Loucy (cell line): ENCODE measurements around the gene COG4.

Experiments used
- H2AFZ ChIP-seq: fragments of 200-600 bp; sonication (generic); 2 replicates; pipeline ENCODE4 v1.6.0; 2016; ENCODE audit warnings: antibody characterized with exemption, mild to moderate bottlenecking, low read length, moderate library complexity
- H3F3A ChIP-seq: fragments of 200-600 bp; 2 replicates; pipeline ENCODE4 v1.6.0; 2016; ENCODE audit warnings: antibody characterized with exemption, low read depth, mild to moderate bottlenecking
- H3K27me3 ChIP-seq: fragments of 200-600 bp; sonication (generic); 2 replicates; pipeline ENCODE4 v1.6.1; 2014; ENCODE audit warnings: low read length, mild to moderate bottlenecking; ENCODE audit not compliant: insufficient read depth, poor library complexity, severe bottlenecking
- H3K36me3 ChIP-seq: fragments of 200-600 bp; sonication (generic); 2 replicates; pipeline ENCODE4 v1.6.1; 2016; ENCODE audit warnings: low read length; ENCODE audit not compliant: insufficient read depth
- H3K4me1 ChIP-seq: fragments of 200-600 bp; sonication (generic); 2 replicates; pipeline ENCODE4 v1.5.1; 2014; ENCODE audit warnings: low read length, mild to moderate bottlenecking; ENCODE audit not compliant: insufficient read depth, poor library complexity, severe bottlenecking
- H3K4me2 ChIP-seq: fragments of 200-600 bp; sonication (generic); 2 replicates; pipeline ENCODE4 v1.6.0; 2014; ENCODE audit warnings: antibody characterized with exemption, low read length, low read depth, mild to moderate bottlenecking; ENCODE audit not compliant: poor library complexity, severe bottlenecking
- H3K4me3 ChIP-seq: fragments of 200-600 bp; sonication (generic); 2 replicates; pipeline ENCODE4 v1.5.1; 2014; ENCODE audit warnings: low read length, mild to moderate bottlenecking, mixed read lengths; ENCODE audit not compliant: poor library complexity, severe bottlenecking
- H3K79me2 ChIP-seq: fragments of 200-600 bp; sonication (generic); 2 replicates; pipeline ENCODE4 v1.6.1; 2014; ENCODE audit warnings: low read length; ENCODE audit not compliant: insufficient read depth
- H3K9ac ChIP-seq: fragments of 200-600 bp; sonication (generic); 2 replicates; pipeline ENCODE4 v1.6.0; 2014; ENCODE audit warnings: mild to moderate bottlenecking, low read depth, low read length, moderate library complexity; ENCODE audit not compliant: poor library complexity, severe bottlenecking
- H3K9me2 ChIP-seq: fragments of 200-600 bp; sonication (generic); replicated peaks from 2 replicates; pipeline ENCODE4 v1.6.1; 2016; ENCODE audit warnings: low read depth, low read length, mixed read lengths
- H3K9me3 ChIP-seq: fragments of 200-600 bp; sonication (generic); 2 replicates; pipeline ENCODE4 v1.6.1; 2014; ENCODE audit warnings: mild to moderate bottlenecking, antibody characterized with exemption, low read length, low read depth; ENCODE audit not compliant: insufficient read depth
- H4K20me1 ChIP-seq: fragments of 200-600 bp; sonication (generic); 2 replicates; pipeline ENCODE4 v1.6.0; 2014; ENCODE audit warnings: antibody characterized with exemption, low read length, mild to moderate bottlenecking; ENCODE audit not compliant: insufficient read depth, poor library complexity, severe bottlenecking
- CTCF ChIP-seq: fragments of 200-600 bp; sonication (generic); conservative IDR thresholded peaks from 2 replicates; pipeline ENCODE4 v1.5.1; 2014; ENCODE audit warnings: mild to moderate bottlenecking, antibody characterized with exemption, low read length
- EZH2phosphoT487 ChIP-seq: fragments of 200-600 bp; IDR thresholded peaks from 2 replicates; pipeline ENCODE4 v1.6.1; 2018; ENCODE audit warnings: antibody characterized with exemption, mild to moderate bottlenecking, moderate library complexity, borderline replicate concordance

COG4 gene

GRCh38 chr16:70466805-70467076, 56.6 kb downstream of the COG4 start:
- Histone ChIP-seq H3K4me1 (no peaks in the 10 kb centered on the region), H3K36me3 (no peaks in the 10 kb centered on the region), H3K9ac (no peak overlapping the region), H3K79me2 (no peaks in the 10 kb centered on the region), H3K4me2 (no peak overlapping the region), H3K27me3 (no peaks in the 10 kb centered on the region), H4K20me1 (no peaks in the 10 kb centered on the region), H3F3A (no peaks in the 10 kb centered on the region), H2AFZ (no peak overlapping the region), H3K9me2 (no peaks in the 10 kb centered on the region), H3K9me3 (no peaks in the 10 kb centered on the region), H3K4me3 (no peak overlapping the region)
- no peak for TF ChIP-seq CTCF
- TF ChIP-seq EZH2phosphoT487, result no peak

- no peaks in the 10 kb centered on the region for H4K20me1 ChIP-seq
- H3K27me3 ChIP-seq, result no peaks in the 10 kb centered on the region
- no peaks in the 10 kb centered on the region for H3K36me3 ChIP-seq
- H3K4me2 ChIP-seq, result no peak overlapping the region
- H3K4me3 ChIP-seq, result no peak overlapping the region
- H3K9me3 ChIP-seq, result no peaks in the 10 kb centered on the region
- H3K9me2 ChIP-seq, result no peaks in the 10 kb centered on the region
- no peaks in the 10 kb centered on the region for H3K4me1 ChIP-seq
- TF ChIP-seq EZH2phosphoT487 (no peak), CTCF (no peak)
- no peak overlapping the region for H2AFZ ChIP-seq
- H3K9ac ChIP-seq, result no peak overlapping the region
- H3F3A ChIP-seq, result no peaks in the 10 kb centered on the region
- no peaks in the 10 kb centered on the region for H3K79me2 ChIP-seq
Measured at GRCh38 chr16:70465999-70466804, 57.2 kb downstream of the COG4 start.

GRCh38 chr16:70463235-70463634, 60.1 kb downstream of the COG4 start:
- H2AFZ ChIP-seq, result no peak overlapping the region
- H3K9ac ChIP-seq, result no peak overlapping the region
- H3K36me3 ChIP-seq, result no peaks in the 10 kb centered on the region
- H3K4me1 ChIP-seq, result no peaks in the 10 kb centered on the region
- H3K4me3 ChIP-seq, result no peak overlapping the region
- TF ChIP-seq CTCF (no peak), EZH2phosphoT487 (no peak)
- H3K27me3 ChIP-seq, result no peaks in the 10 kb centered on the region
- no peaks in the 10 kb centered on the region for H3K9me3 ChIP-seq
- no peaks in the 10 kb centered on the region for H3K79me2 ChIP-seq
- H3F3A ChIP-seq, result no peaks in the 10 kb centered on the region
- no peaks in the 10 kb centered on the region for H3K9me2 ChIP-seq
- H3K4me2 ChIP-seq, result no peak overlapping the region
- no peaks in the 10 kb centered on the region for H4K20me1 ChIP-seq
